SU-DHL-6 (cell line): ENCODE data around the gene TMEM250.

Experiments
- CTCF ChIP-seq: fragments of 200-600 bp; sonication (generic); IDR thresholded peaks from one replicate; pipeline ENCODE4 v1.5.1; 2017; ENCODE audit warnings: antibody characterized with exemption, mild to moderate bottlenecking, low read length, moderate library complexity; ENCODE audit not compliant: insufficient read depth, poor library complexity, severe bottlenecking
- EZH2phosphoT487 ChIP-seq: fragments of 200-600 bp; sonication (generic), shearing (Covaris generic); conservative IDR thresholded peaks from 2 replicates; pipeline ENCODE4 v1.6.1; 2018; ENCODE audit warnings: mild to moderate bottlenecking, antibody characterized with exemption, low read length, moderate library complexity, mixed read lengths

- TF ChIP-seq CTCF (no peak), EZH2phosphoT487 (no peak)
Observed at GRCh38 chr9:136147890-136148714, 29.4 kb upstream of the TMEM250 start.
